CD4-positive, alpha-beta T cell treated with Interleukin-15 for 1 hour (primary cell): ENCODE results near the gene PLAGL1.

Experiments used
- DNase-seq: peaks from one replicate; pipeline ENCODE4 v3.0.0-alpha.2; 2020

PLAGL1 gene

GRCh38 chr6:144008846-144009245 is 787 bp upstream of the PLAGL1 start:
- DNase-seq: no peak

DNA sequence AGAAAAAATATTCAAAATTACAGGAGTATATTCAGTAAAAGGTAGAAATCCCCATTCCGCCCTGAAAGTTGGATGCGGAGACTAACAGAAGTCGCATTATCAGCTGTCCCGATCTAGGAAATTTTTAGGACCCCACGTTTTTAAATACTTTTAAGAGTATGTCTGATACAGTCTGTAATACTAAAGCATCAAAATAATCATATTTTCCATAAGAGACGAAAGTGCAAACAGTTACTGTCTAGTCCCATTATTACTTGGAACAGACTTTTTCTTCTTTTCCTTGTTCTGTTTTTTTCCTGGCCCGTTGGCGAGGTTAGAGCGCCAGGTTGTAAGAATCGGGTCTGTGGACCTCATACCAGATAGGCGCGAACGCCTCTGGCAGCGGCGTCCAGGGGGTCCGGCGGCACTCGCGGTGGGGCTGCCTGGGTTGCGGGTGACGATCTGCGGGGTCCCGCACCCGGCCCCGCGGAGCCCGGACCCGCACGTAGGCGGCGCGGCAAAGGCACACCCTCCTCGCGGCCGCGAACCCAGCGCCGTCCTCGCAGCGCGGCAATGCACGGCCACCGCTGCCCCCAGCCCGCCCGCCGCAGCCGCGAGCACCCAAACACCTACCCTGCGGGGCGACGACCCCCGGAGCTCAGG is 460 bp downstream of the PLAGL1 start:
- DNase-seq: no peak

DNA sequence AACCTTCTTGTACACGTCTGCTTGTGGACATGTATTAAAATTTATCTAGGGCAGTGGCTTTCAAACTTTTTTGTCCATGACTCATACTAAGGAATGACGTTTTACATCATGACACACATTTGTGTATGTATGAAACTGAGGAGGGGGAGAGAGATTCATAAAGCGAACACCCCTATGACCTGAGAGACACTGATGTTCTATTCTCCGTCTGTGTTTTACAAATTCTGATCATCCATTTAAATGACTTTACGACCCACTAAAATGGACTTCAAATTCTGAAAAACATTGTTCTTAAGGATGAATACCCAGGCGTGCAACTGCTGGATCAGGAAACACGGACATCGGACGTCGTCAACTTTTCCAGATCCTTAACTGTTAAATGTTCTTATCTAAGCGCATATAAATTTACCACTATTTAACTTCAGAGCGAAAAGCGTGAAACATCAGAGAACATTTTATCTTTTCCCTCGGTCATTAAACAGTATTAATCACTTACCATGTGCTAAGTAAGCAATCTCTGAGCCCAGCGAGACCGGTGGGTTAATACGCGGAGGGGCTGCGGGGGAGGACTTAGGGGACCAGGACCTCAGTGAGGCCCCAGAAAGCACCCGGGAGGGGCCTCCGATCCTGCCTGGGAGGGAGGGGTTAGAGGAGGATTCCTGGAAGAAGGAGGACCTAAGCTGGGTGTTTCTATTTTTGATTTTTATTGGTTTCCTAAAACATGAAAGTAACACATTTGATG is 1.2 kb downstream of the PLAGL1 start:
- no peak for DNase-seq

- no peak for DNase-seq
These were observed 8.7 kb downstream of the PLAGL1 start for GRCh38 chr6:143999406-143999805.

DNA sequence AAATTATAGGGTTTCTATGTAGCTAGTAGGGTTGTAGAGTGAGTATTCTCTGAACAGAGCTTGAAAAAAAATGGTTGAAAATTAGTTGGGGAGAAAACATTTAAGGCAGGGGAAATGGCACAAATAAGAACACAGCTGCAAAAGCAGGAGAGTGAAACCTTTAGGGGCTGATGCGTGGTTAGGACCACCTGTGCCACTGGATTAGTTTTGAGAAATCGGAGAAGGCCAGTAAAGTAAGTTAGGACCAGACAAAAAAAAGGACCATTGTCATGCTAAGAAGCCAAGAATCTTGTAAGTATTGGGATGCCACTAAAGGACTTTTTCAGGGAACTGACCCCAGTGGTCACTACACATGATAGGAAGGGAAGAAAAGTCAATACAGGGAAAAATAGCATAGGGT is 9.4 kb downstream of the PLAGL1 start:
- DNase-seq: no peak

GRCh38 chr6:143993965-143994646 is 14.0 kb downstream of the PLAGL1 start:
- no peak for DNase-seq

DNA sequence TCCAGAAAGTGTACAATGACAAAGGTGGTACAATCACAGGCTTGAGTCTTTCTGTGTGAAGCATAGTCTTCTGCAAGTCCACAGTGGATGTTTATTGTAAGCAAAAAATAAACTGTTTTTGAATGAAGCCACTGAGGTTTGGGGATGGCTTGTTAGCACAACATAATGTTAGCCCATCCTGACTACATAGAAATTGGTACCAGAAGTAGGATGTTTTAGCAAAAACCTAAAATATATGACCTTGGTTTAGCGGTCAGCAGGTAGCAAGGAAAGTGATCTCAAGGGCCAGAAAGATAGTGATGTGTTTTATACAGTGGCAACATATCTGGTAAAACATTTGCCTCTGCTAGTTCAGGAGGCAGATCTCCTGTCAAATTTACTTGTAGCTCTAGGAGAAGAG is 15.8 kb downstream of the PLAGL1 start:
- no peak for DNase-seq

- no peak for DNase-seq
These were observed 21.5 kb downstream of the PLAGL1 start for GRCh38 chr6:143986463-143987065.

DNA sequence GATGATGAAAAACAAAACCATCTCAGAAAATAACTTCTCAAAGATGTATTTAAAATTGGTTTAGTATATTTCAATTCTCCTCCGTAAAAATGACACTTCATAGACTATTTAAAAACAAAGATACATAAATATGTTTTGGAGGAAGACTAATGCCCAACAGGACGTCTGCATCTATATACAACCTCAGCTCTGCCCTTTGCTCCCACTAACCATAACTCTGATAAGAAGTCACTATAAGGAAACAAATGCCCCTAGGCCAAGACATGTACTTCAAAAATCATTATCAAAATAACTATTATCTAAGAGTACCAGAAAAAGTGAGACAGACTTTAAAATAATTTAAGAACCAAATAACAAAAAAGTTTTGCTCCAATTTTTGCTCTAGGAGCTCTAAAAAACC is 23.4 kb downstream of the PLAGL1 start:
- no peak for DNase-seq

- no peak for DNase-seq
These were observed 25.1 kb downstream of the PLAGL1 start for GRCh38 chr6:143982968-143983367.

DNA sequence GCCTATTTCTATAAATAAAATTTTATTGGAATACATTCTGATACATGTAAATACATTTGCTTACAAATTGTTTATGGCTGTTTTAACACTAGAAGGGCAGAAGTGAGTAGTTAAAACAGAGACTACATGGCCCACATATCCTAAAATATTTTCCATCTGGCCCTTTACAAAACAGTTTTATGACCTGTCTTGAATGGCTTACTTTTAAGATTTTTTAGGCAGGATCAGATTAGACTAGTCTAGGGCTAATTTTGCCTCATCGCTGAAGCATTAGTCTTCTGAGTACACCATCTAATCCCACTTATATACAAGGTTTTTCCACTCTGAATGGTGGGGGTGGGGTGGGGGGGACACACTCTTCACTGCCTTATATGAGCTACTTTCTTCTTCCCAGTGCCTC is 27.1 kb downstream of the PLAGL1 start:
- DNase-seq: no peak

DNA sequence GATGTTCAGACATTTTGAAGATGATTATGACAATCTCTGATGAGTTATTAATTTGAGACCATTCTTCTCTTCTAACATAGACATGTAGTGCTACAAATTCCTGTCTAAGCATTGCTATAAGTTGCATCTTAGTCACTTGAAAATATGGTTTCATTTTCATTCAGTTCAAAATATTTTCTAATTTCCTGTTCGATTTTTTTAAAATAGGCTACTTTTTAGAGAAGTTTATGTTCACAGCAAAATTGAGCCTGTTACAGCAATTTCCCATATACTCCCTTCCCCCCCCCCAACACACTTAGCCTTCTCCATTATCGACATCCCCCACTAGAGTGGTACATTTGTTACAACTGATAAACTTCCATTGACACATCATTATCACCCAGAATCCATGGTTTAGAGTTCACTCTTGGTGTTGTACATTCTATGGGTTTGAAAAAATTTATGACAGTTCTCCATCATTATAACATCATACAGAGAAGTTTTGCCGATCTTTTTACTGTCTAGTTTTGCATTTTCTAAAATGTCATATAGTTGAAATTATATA is 31.2 kb downstream of the PLAGL1 start:
- DNase-seq: no peak

DNA sequence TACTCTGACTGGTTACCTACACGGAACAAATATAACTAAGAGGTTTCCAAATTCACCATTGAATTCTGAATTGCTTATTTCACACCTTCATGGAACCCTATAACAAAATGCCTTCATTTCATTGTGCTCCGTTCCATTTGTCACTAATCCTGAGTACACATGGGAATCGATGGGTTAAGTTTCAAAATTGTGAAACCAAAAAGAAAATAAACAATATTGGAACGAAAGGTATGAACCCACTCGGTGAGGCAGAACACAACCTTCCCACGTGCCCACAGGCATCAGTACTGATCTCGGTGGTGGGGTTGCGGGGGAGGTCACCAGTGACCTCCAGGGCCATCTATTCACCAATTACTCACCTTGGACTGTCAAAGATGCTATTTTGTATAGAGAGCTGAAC is 34.0 kb downstream of the PLAGL1 start:
- no peak for DNase-seq

- no peak for DNase-seq
These were observed 34.7 kb downstream of the PLAGL1 start for GRCh38 chr6:143973097-143973966.

GRCh38 chr6:143971482-143972205 is 36.4 kb downstream of the PLAGL1 start:
- DNase-seq: no peak

- no peak for DNase-seq
These were observed 37.4 kb downstream of the PLAGL1 start for GRCh38 chr6:143970456-143971218.

- DNase-seq: no peak
These were observed 39.0 kb downstream of the PLAGL1 start for GRCh38 chr6:143969077-143969476.

GRCh38 chr6:143967706-143968376 is 40.2 kb downstream of the PLAGL1 start:
- no peak for DNase-seq

DNA sequence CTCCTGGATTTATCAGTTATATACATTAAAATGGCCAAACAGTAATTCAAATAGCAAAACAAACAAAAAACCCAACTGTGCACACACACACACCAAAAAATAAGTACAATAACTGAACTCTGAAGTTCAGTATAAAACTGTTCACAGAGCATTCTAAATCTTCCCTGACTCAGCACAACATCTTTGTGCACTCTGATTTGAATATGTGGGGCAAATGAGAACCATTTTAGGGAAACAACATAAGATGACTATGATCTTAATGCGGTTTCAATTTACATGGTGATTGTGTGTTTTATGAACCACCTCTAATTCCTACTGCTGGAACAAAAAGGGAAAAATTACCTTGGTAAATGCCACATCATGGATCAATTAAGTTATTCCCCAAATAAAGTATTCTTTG is 41.7 kb downstream of the PLAGL1 start:
- DNase-seq: no peak

GRCh38 chr6:143965503-143966171 is 42.4 kb downstream of the PLAGL1 start:
- DNase-seq: no peak
